Sigmoid colon (tissue), 7 donors: Measurements from ENCODE around the gene TARM1. TPM values are rescaled to one million over a fixed set of nuclear protein-coding genes. Genes with fewer than 3 reads are reported as not detected.

Experiments
- DNase-seq: peaks from one replicate; pipeline ENCODE4 v3.0.0-alpha.2; 2019
- H3K27ac ChIP-seq, 4 donors: fragments of 200-600 bp; sonication (generic); one replicate each; pipeline ENCODE4 v1.5.1; 2016 to 2019; ENCODE audit warnings: mild to moderate bottlenecking in 1 of 4
- H3K27me3 ChIP-seq, 3 donors: fragments of 200-600 bp; sonication (generic); one replicate each; pipeline ENCODE4 v1.5.1; 2019; ENCODE audit warnings: mild to moderate bottlenecking in 1 of 3
- H3K36me3 ChIP-seq, 4 donors: fragments of 200-600 bp; sonication (generic); one replicate each; pipeline ENCODE4 v1.5.1; 2016 to 2019
- H3K4me1 ChIP-seq, 4 donors: fragments of 200-600 bp; sonication (generic); one replicate each; pipeline ENCODE4 v1.5.1; 2017 to 2019
- H3K4me3 ChIP-seq, 4 donors: fragments of 200-600 bp; sonication (generic); one replicate each; pipeline ENCODE4 v1.5.1; 2017 to 2019; ENCODE audit warnings: mild to moderate bottlenecking in 2 of 4, moderate library complexity in 1 of 4
- H3K9me3 ChIP-seq, 4 donors: fragments of 200-600 bp in 3 of 4; sonication (generic) in 3 of 4; one replicate each; pipeline versions ENCODE4 v1.5.1 to v1.6.1; 2013 to 2019
- CTCF ChIP-seq, 4 experiments: fragments of 450-650 bp in 3 of 4; fragments of 200-600 bp in 1 of 4; IDR thresholded peaks; one replicate each; pipeline ENCODE4 v1.5.1; 2016 to 2019; ENCODE audit warnings: antibody characterized with exemption in 4 of 4, mild to moderate bottlenecking in 3 of 4, moderate library complexity in 2 of 4
- EP300 ChIP-seq, 4 donors: sonication (generic); formaldehyde crosslinking; IDR thresholded peaks; one replicate each; pipeline ENCODE4 v1.6.1; 2017; ENCODE audit warnings: antibody characterized with exemption in 4 of 4
- POLR2A ChIP-seq, 2 donors: fragments of 450-650 bp; IDR thresholded peaks; one replicate each; pipeline ENCODE4 v1.6.1; 2016; ENCODE audit warnings: antibody characterized with exemption in 2 of 2, mild to moderate bottlenecking in 2 of 2, moderate library complexity in 2 of 2
- POLR2AphosphoS5 ChIP-seq, 4 donors: sonication (generic); formaldehyde crosslinking; IDR thresholded peaks; one replicate each; pipeline ENCODE4 v1.6.1; 2017; ENCODE audit warnings: antibody characterized with exemption in 4 of 4
- WGBS, 2 donors: extraction: QIAGEN DNeasy Blood & Tissue Kit; methylation state at CpG; one replicate each; pipeline ENCODE4 v1.1.7; 2013; 5-methylcytosine and 5-hydroxymethylcytosine counted together
- intact Hi-C: fragments of 100-400 bp; cut with DNase I; formaldehyde crosslinking; loops from one replicate; pipeline ENCODE4 v1.15.1; 2023
- polyA plus RNA-seq, 3 donors: library from polyadenylated mRNA; stranded (reverse); fragments of 200-250 nt; gene quantifications; one replicate each; pipeline ENCODE4 v1.2.3, GENCODE V29; 2013
- total RNA-seq, 4 donors: library from RNA; depleted of rRNA; stranded (reverse); fragments of >200 nt; gene quantifications; one replicate each; pipeline ENCODE4 v1.1.0, GENCODE V29; 2016
- donor health status: healthy with polysubstance abuse.
- donor health status: Bipolar disorder and iron deficiency.
- donor health status: healthy.

The TARM1 gene
- total and polyA plus RNA-seq, 7 donors, result not detected

DNA sequence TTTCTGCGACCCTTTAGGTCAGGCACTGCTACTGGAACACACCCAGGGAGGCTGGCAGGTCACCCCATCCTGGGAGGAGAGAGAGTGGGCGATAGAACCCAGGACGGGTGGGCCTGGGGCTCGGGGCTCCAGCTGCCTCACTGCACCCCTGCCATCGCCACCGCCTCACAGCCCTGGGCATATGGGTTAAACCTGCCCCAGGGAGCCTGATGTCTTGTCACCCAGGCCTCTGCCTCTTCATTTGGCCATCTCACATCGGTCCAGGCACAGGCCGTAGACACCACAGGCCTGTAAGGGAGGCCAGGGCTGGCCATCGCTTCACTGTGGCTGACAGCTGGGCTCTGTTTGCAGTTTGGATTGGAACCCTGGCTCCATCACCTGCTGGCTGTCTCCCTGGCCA lies 44.5 kb upstream of the TARM1 start:
- no peaks in the 10 kb centered on the region for H3K27me3 ChIP-seq
- no peak overlapping the region for H3K4me3 ChIP-seq
- H3K36me3 ChIP-seq, result peaks cover 67 to 94% (median 82%) of the 10 kb centered on the region in 4 donors
- 92 to 93% methylated on average over 9 of the region's 9 CpGs for WGBS, 2 donors
- DNase-seq, result no peak
- TF ChIP-seq EP300 (IDR thresholded peaks at IDR 0.05), result no peak
- no peaks in the 10 kb centered on the region for H3K9me3 ChIP-seq
- no peaks in the 10 kb centered on the region for H3K4me1 ChIP-seq
- intact Hi-C loops, result no loop called here
- no peak overlapping the region for H3K27ac ChIP-seq

DNA sequence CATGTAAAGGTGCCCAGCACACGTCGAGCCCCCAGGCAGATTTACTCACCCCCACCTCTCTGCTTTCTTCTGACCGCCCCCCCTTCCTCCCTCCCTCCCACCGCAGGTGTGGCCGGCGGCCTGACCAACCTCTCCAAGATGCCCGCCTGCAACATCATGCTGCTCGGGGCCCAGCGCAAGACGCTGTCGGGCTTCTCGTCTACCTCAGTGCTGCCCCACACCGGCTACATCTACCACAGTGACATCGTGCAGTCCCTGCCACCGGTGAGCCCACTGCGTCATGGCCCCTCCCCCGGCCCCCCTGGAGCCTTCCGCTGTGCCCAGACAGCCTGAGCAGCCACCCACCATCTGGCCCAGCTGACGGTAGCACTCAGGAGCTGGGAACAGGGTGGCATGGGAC lies 43.2 kb upstream of the TARM1 start:
- intact Hi-C loops, result no loop called here

DNA sequence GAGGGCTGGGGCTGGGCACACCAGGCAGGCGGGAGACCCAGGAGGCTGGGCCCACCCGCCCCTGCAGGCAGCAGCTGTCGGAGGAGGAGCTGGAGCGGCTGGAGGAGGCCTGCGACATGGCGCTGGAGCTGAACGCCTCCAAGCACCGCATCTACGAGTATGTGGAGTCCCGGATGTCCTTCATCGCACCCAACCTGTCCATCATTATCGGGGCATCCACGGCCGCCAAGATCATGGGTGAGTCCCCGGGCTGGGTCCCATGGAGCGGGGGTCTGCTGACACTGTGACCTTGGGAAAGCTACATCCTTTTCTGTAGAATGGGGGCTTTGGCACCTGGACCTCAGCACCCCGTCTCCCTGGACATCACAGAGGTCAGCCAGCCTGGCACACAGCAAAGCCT lies 42.5 kb upstream of the TARM1 start:
- no peaks in the 10 kb centered on the region for H3K9me3 ChIP-seq
- WGBS, 2 donors, result 95 to 96% methylated on average over 17 of the region's 17 CpGs
- H3K4me1 ChIP-seq, result no peaks in the 10 kb centered on the region
- TF ChIP-seq EP300 (IDR thresholded peaks at IDR 0.05) (no peak), POLR2A (IDR thresholded peaks at IDR 0.05) (no peak)
- H3K4me3 ChIP-seq, result no peak overlapping the region
- DNase-seq, result no peak
- peaks cover 66 to 98% (median 87%) of the 10 kb centered on the region in 4 donors for H3K36me3 ChIP-seq
- H3K27me3 ChIP-seq, result no peaks in the 10 kb centered on the region
- intact Hi-C loops, result no loop called here
- H3K27ac ChIP-seq, result no peak overlapping the region

More for the DNA sequence above, 43.2 kb upstream of the TARM1 start:
- peaks cover 73 to 98% (median 91%) of the 10 kb centered on the region in 4 donors for H3K36me3 ChIP-seq
- no peaks in the 10 kb centered on the region for H3K27me3 ChIP-seq
- DNase-seq, result no peak
- no peaks in the 10 kb centered on the region for H3K4me1 ChIP-seq
- H3K9me3 ChIP-seq, result no peaks in the 10 kb centered on the region
- WGBS, 2 donors, result 95 to 96% methylated on average over 19 of the region's 19 CpGs
- TF ChIP-seq EP300 (IDR thresholded peaks at IDR 0.05), result no peak
- no peak for TF ChIP-seq POLR2A (IDR thresholded peaks at IDR 0.05)
- no peak for TF ChIP-seq CTCF (IDR thresholded peaks at IDR 0.05)
- no peak for TF ChIP-seq POLR2AphosphoS5 (IDR thresholded peaks at IDR 0.05)
- H3K4me3 ChIP-seq, result no peak overlapping the region
- H3K27ac ChIP-seq, result no peak overlapping the region

DNA sequence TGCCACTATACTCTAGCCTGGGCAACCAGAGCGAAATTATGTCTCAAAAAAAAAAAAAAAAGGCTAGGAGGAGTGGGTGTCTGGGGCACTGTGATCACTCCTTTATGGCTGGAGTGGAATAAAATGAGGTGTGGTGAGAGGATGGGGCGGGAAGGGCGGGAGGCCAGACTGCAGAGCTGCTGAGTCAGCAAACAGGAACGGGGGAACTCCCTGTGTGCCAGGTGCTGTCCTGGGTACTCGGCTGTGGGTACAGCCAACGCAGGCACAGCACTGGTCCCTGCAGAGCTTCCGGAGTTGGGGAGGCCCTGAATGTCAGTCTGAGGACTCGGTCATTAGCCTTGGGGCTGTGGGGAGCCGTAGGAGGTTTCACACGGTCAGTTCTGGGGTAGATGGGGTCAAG lies 40.1 kb upstream of the TARM1 start:
- DNase-seq, result no peak
- Histone ChIP-seq H3K9me3 (no peaks in the 10 kb centered on the region), H3K27ac (no peak overlapping the region), H3K4me1 (peaks cover 2 to 14% (median 9%) of the 10 kb centered on the region in 4 donors), H3K36me3 (peaks cover 46 to 82% (median 66%) of the 10 kb centered on the region in 4 donors), H3K4me3 (no peak overlapping the region), H3K27me3 (no peaks in the 10 kb centered on the region)
- no peak for TF ChIP-seq EP300 (IDR thresholded peaks at IDR 0.05)
- TF ChIP-seq POLR2A (IDR thresholded peaks at IDR 0.05), result no peak
- no peak for TF ChIP-seq CTCF (IDR thresholded peaks at IDR 0.05)
- TF ChIP-seq POLR2AphosphoS5 (IDR thresholded peaks at IDR 0.05), result no peak
- intact Hi-C loops, result no loop called here
- 43 to 83% methylated on average over 10 of the region's 10 CpGs for WGBS, 2 donors

GRCh38 chr19:54115109-54116063 lies 34.2 kb upstream of the TARM1 start, which contains the start of the genes PRPF31 and TFPT:
TSS of gene PRPF31 (plus strand) at chr19:54115754. CDS start at chr19:54118279, 2,525 bp downstream.
TSS of gene TFPT (minus strand) at chr19:54115657. CDS start at chr19:54115269, 388 bp downstream.
- Histone ChIP-seq H3K9me3 (no peaks in the 10 kb centered on the region), H3K4me3 (peak within 1 kb of the TSS; percentile 67 to 89 (median 72)), H3K27me3 (no peaks in the 10 kb centered on the region), H3K36me3 (peaks cover 7 to 41% (median 22%) of the 10 kb centered on the region in 4 donors), H3K4me1 (peaks cover 2 to 29% (median 25%) of the 10 kb centered on the region in 4 donors), H3K27ac (peak within 1 kb of the TSS; percentile 87 to 89 (median 88))
- TF ChIP-seq POLR2A (IDR thresholded peaks at IDR 0.05) (peak; percentile 73 to 77), CTCF (IDR thresholded peaks at IDR 0.05) (no peak), EP300 (IDR thresholded peaks at IDR 0.05) (peak in 1 of 4 donors; percentile 15), POLR2AphosphoS5 (IDR thresholded peaks at IDR 0.05) (peak; percentile 84 to 94 (median 90))
- intact Hi-C loops, result loop anchor here (1.0 to 2.0 kb wide), 2 partner anchors 13 to 21 kb away; partner anchors contain the start of genes CNOT3 and NDUFA3
- WGBS, 2 donors, result 0 to 1% methylated on average over 60 of the region's 60 CpGs
- DNase-seq, result peak; percentile 99
